Motor neuron (in vitro differentiated cells): Measurements from ENCODE around the gene BTRC. TPM values are rescaled to one million over a fixed set of nuclear protein-coding genes. Genes with fewer than 3 reads are reported as not detected.
"Not testable (repeated sequence)": the region's sequence is repeated elsewhere in the genome, so short reads cannot be mapped to it uniquely, and the experiment has no call there.

Experiments
- ATAC-seq, 8 experiments: fragments of 200-7000 bp; cut with Tn5 transposase; replicated peaks in 6 of 8; 2 replicates each; pipeline ENCODE4 v1.8.0; 2021; ENCODE audit warnings: mild to moderate bottlenecking in 8 of 8, moderate library complexity in 8 of 8
- H3K27ac ChIP-seq, 2 donors: fragments of 250-450 bp; sonication (Bioruptor Pico); 2 replicates each; pipeline ENCODE4 v1.9.0; 2021; ENCODE audit warnings: antibody characterized with exemption in 2 of 2, mild to moderate bottlenecking in 2 of 2, moderate library complexity in 1 of 2
- H3K4me1 ChIP-seq, 2 donors: fragments of 250-450 bp; sonication (Bioruptor Pico); replicated peaks in 1 of 2; 2 replicates each; pipeline ENCODE4 v1.6.1; 2021; ENCODE audit warnings: antibody characterized with exemption in 2 of 2, mild to moderate bottlenecking in 2 of 2, moderate library complexity in 1 of 2
- H3K4me3 ChIP-seq, 5 donors: fragments of 250-450 bp; sonication (Bioruptor Pico); 2 replicates each; pipeline ENCODE4 v1.9.0; 2021; ENCODE audit warnings: antibody characterized with exemption in 5 of 5, mild to moderate bottlenecking in 5 of 5, moderate library complexity in 4 of 5
- WGBS, 10 experiments: fragments of 450-650 bp; shearing (Covaris generic); methylation state at CpG; one replicate each; pipeline ENCODE4 v1.0.0; 2022; 5-methylcytosine and 5-hydroxymethylcytosine counted together
- in situ Hi-C, 9 experiments: fragments of 400-800 bp; cut with MboI; loops; one replicate each; pipeline ENCODE4 v1.15.0; 2021; ENCODE audit warnings: low sequenced_read_pairs in 9 of 9, low pct_unique_long_range_greater_than_20kb in 2 of 9; ENCODE audit not compliant: unreplicated experiment in 9 of 9
- total RNA-seq, 8 experiments: library from RNA; unstranded; fragments of 300-600 nt; gene quantifications; 2 replicates each; pipeline versions ENCODE4 v1.2.3 to v1.2.4, GENCODE V29; 2022

Gene BTRC
- total RNA-seq, 8 experiments from 2014 or later, result 18.5 to 27.5 (median 20.1) TPM

GRCh38 chr10:101375076-101375475, 21.1 kb downstream of the BTRC start:
- no peaks in the 10 kb centered on the region for H3K4me1 ChIP-seq
- in situ Hi-C loops, result no loop called here
- WGBS, 10 experiments, result 80 to 100% (median 94%) methylated on average over 1 to 7 of the region's 7 CpGs; no CpG with 5 or more reads in 2 of the 10 experiments

DNA sequence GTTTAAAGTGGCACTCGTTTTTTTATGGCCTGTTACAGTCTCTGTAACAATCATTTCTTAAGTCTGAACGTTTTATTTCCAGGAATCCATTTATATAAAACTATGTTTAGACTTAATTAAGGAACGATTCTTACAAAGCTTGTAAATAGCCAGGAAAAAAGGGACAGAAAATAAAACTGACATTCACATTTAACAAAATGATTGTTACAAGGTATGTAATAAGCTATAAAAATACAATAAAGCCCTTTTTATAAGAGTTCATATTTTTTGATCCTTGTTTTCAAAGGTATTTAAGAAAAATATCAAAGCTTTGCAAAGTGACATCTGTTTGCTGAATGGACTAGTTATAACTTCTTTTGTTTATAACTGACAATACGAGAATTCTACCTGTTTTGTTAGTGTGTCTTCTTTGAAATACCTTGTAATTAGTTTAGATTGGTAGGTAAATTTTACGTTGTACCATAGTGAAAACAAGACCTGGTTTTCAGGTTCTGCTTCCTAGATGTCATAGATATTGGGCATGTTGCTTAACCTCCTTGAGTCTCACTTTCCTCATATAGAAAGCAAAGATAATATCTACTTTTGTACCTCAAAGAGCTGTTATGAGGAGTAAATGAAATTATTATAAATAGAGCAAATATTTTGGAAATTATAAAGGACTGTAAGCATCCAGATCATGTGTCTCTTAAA, 25.8 kb downstream of the BTRC start:
- 52 to 77% (median 72%) methylated on average over 3 to 5 of the region's 5 CpGs for WGBS, 10 experiments
- Histone ChIP-seq H3K4me1 (no peaks in the 10 kb centered on the region), H3K27ac (no peak overlapping the region), H3K4me3 (no peak overlapping the region)
- in situ Hi-C loops, result no loop called here
- ATAC-seq, result no peak

More at GRCh38 chr10:101375076-101375475, 21.1 kb downstream of the BTRC start:
- Histone ChIP-seq H3K4me3 (no peak overlapping the region), H3K27ac (no peak overlapping the region)
- no peak for ATAC-seq

GRCh38 chr10:101380353-101381017, 26.5 kb downstream of the BTRC start:
- Histone ChIP-seq H3K4me1 (no peaks in the 10 kb centered on the region), H3K27ac (no peak overlapping the region), H3K4me3 (no peak overlapping the region)
- in situ Hi-C loops, result no loop called here
- 50 to 100% (median 72%) methylated on average over 1 to 5 of the region's 5 CpGs; no CpG with 5 or more reads in 4 of the 10 experiments for WGBS, 10 experiments
- peak in 2 of 8 experiments; percentile 25 to 38 for ATAC-seq

DNA sequence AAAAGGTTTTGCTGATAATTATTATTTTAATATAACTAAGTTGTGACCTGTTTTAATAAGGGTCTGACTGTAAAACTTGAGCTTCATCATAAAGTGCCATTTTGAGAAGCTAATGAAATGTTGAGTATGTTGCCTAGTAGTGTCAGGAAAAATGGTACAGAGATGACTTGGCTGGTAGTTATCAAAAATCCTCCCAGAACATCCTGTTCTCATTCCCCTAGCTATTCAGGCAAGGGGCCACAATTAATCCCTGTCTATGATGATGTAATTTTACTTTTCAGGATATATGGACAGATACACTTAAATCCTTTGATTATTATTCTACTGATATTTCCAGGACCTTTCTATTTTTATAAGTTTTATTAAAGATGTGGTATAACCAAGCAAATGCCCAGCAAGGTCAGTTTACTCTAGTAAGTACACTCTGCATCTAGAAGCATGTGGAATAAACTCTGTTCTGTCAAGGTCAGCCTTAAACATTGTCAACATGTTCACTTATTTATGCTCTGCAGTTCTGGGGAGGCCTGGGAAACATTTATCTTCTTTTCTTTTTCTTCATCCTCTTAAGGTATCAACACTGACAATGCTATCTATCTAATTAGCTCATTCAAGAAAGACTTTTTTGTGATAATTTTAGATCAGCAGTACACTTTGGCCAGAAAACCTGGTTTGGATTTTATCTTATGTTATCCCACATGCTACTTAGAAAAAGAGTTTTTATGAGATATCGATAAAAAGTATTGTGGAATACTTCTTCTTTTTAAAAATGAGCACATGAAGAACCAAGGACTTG, 32.1 kb downstream of the BTRC start:
- WGBS, 10 experiments, result 0 to 100% (median 93%) methylated on average over 1 of the region's 1 CpG; no CpG with 5 or more reads in 3 of the 10 experiments
- H3K4me3 ChIP-seq, result no peak overlapping the region
- no peak overlapping the region for H3K27ac ChIP-seq
- in situ Hi-C loops, result no loop called here
- peaks cover 0 to 5% of the 10 kb centered on the region in 2 donors for H3K4me1 ChIP-seq
- no peak for ATAC-seq

- in situ Hi-C loops, result no loop called here
- H3K4me3 ChIP-seq, result no peak overlapping the region
- H3K4me1 ChIP-seq, result peaks cover 0 to 5% of the 10 kb centered on the region in 2 donors
- WGBS, 10 experiments, result 60 to 94% (median 87%) methylated on average over 2 to 4 of the region's 4 CpGs
- ATAC-seq, result no peak
- no peak overlapping the region for H3K27ac ChIP-seq
Measured at GRCh38 chr10:101386659-101387259, 32.8 kb downstream of the BTRC start.

DNA sequence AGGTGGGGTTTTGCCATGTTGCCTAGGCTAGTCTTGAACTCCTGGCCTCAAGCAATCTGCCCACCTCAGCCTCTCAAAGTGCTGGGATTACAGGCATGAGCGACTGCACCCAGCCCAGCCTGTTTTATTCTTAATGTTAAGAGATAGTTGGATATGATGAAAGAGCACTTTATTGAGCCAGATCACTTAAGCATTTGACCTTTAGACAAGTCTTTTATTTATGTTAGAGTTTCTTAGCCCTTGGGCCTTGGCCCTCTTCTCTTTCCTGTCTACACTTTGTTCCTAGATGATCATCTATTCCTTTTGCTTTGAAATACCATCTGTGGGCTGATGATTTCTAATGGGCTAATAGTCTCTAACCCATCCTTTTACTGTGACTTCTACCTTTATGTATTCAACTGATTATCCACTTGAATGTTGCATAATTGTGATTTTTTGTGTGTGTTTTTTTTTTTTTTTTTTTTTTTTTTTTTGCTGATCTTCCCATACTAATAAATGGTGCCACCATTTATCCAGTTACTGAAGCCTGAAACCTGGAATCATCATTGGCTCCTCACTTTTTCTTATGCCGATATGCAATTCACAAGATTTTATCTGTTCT, 34.8 kb downstream of the BTRC start:
- 90 to 100% (median 100%) methylated on average over 1 to 2 of the region's 2 CpGs for WGBS, 10 experiments
- H3K4me3 ChIP-seq, result no peak overlapping the region
- peaks cover 0 to 5% of the 10 kb centered on the region in 2 donors for H3K4me1 ChIP-seq
- in situ Hi-C loops, result no loop called here
- no peak for ATAC-seq
- H3K27ac ChIP-seq, result no peak overlapping the region

GRCh38 chr10:101389532-101389931, 35.6 kb downstream of the BTRC start:
- in situ Hi-C loops, H3K4me1 ChIP-seq, ATAC-seq, H3K4me3 ChIP-seq, H3K27ac ChIP-seq: not testable (repeated sequence)
- WGBS, 10 experiments, result 83 to 100% (median 95%) methylated on average over 1 to 2 of the region's 2 CpGs; no CpG with 5 or more reads in 2 of the 10 experiments

GRCh38 chr10:101389986-101390531, 36.1 kb downstream of the BTRC start:
- Histone ChIP-seq H3K4me3 (no peak overlapping the region), H3K4me1 (peaks cover 8 to 9% of the 10 kb centered on the region in 2 donors), H3K27ac (no peak overlapping the region)
- no peak for ATAC-seq
- WGBS, 10 experiments, result 81 to 98% (median 90%) methylated on average over 1 to 7 of the region's 10 CpGs; no CpG with 5 or more reads in 1 of the 10 experiments
- in situ Hi-C loops, result no loop called here

DNA sequence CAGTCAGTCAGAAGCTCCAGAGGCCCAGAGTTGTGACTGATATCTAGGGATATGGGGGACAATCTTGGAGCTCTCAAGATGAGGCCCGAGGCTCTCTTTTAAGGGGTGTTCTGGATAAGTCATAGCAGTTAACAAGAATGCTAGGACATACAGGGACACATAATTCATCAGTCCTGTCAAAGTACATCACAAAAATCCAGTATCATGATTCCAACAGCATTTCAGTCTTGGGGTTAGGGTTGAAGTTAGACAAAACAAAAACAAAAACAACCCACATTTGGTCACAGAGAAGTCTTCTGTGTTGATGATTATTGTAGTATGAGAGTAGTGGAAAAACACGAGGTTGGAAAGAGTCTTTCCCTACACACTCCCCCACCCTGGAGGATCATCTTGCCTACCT, 39.4 kb downstream of the BTRC start:
- 72 to 100% (median 83%) methylated on average over 1 to 2 of the region's 2 CpGs; no CpG with 5 or more reads in 4 of the 10 experiments for WGBS, 10 experiments
- no peak for ATAC-seq

DNA sequence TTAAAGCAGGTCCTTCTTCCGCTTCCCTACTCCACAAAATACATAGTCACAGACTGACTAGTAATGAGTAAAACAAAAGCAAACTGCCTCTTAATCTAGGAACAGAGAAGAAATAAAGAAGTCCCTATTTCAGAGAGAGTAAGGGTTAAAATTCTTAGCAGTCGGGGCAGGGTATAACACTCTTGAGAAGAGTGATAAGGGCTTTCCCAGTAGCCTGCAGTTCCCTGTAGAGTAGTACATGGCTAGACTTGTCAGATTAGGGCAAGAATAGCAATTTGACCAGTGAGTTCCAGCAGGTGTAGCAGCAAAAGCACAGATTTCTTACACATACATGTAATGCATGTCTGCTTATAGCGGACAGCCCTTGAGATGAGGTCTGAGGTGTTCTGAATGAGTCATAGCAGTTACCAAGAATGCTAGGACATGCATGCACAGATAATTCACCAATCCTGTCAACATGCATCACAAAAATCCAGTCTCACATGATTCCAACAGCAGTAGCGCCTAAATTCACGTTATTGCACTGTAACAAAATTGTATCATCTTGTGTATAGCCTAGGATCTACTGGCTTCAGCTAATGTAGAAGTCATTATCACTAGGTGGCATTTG, 40.7 kb downstream of the BTRC start:
- 79 to 100% (median 90%) methylated on average over 1 to 5 of the region's 5 CpGs for WGBS, 10 experiments
- H3K4me1 ChIP-seq, result peaks cover 10 to 29% of the 10 kb centered on the region in 2 donors
- in situ Hi-C loops, result no loop called here
- ATAC-seq, result peak in 5 of 8 experiments; percentile 93 to 98 (median 97)
- no peak overlapping the region for H3K4me3 ChIP-seq
- no peak overlapping the region for H3K27ac ChIP-seq

More for the DNA sequence above, 39.4 kb downstream of the BTRC start:
- in situ Hi-C loops, result no loop called here
- Histone ChIP-seq H3K4me1 (peaks cover 10 to 27% of the 10 kb centered on the region in 2 donors), H3K4me3 (no peak overlapping the region), H3K27ac (no peak overlapping the region)

DNA sequence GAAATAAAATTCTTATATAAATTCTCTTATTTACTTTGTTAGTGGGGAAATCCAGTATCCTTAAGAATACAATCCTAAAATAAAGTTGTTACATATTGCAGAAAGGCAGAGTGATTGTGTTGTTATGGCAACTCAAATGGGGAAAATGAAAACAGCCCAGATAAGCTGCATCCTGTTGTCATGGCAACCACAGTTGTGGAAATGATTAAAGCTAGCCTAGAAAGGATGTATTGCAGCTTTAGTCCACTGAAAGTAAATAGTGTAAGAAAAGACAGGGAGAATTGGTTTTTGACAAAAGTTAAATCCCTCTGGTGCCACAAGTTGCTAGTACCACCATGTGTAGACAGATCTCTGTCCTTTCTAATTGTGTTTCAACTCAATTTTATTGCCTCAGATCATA, 43.2 kb downstream of the BTRC start:
- in situ Hi-C loops, result no loop called here
- H3K4me3 ChIP-seq, result no peak overlapping the region
- peaks cover 14 to 35% of the 10 kb centered on the region in 2 donors for H3K4me1 ChIP-seq
- no peak overlapping the region for H3K27ac ChIP-seq
- ATAC-seq, result peak in 5 of 8 experiments; percentile 44 to 63 (median 50)

GRCh38 chr10:101400585-101400984, 46.6 kb downstream of the BTRC start:
- 33 to 100% (median 78%) methylated on average over 1 to 3 of the region's 3 CpGs for WGBS, 10 experiments
- Histone ChIP-seq H3K4me1 (peaks cover 9 to 24% of the 10 kb centered on the region in 2 donors), H3K27ac (peak overlapping the region in 1 of 2 donors; percentile 5), H3K4me3 (no peak overlapping the region)
- in situ Hi-C loops, result no loop called here
- ATAC-seq, result peak in 5 of 8 experiments; percentile 45 to 90 (median 75)
